ENCODE measurements around the gene ASPN.

GRCh38 chr9:92444841-92445240 is 37.5 kb downstream of the ASPN start:
- TF ChIP-seq CTCF (conservative IDR thresholded peaks at IDR 0.05; ENCODE audit: low read length) = no peak
- TF ChIP-seq EZH2phosphoT487 (IDR thresholded peaks at IDR 0.05; ENCODE audit: borderline replicate concordance, low read depth, low read length) = no peak
